HG03520 (cell line): ENCODE measurements around the gene GPR42.
"Not testable (repeated sequence)": the region's sequence is repeated elsewhere in the genome, so short reads cannot be mapped to it uniquely, and the experiment has no call there.

ENCODE experiments used
- ATAC-seq: cut with Tn5 transposase; IDR thresholded peaks from one replicate; pipeline ENCODE4 v1.9.1; 2021; ENCODE audit warnings: mild to moderate bottlenecking, moderate library complexity; ENCODE audit not compliant: unreplicated experiment

GPR42 gene

GRCh38 chr19:35362261-35363000 lies 8.4 kb upstream of the GPR42 start:
- ATAC-seq: no peak

GRCh38 chr19:35363001-35363590 lies 7.8 kb upstream of the GPR42 start:
- ATAC-seq: no peak

- no peak for ATAC-seq
Measured at GRCh38 chr19:35363711-35364425, 7.0 kb upstream of the GPR42 start.

GRCh38 chr19:35365303-35365702 lies 5.6 kb upstream of the GPR42 start:
- no peak for ATAC-seq

GRCh38 chr19:35368378-35368777 lies 2.5 kb upstream of the GPR42 start:
- ATAC-seq: no peak

GRCh38 chr19:35369522-35369921 lies 1.3 kb upstream of the GPR42 start:
- ATAC-seq: no peak

- no peak for ATAC-seq
Measured at GRCh38 chr19:35373492-35373891, 2.6 kb downstream of the GPR42 start.

- not testable (repeated sequence) for ATAC-seq
Measured at GRCh38 chr19:35374031-35374430, 3.2 kb downstream of the GPR42 start.

GRCh38 chr19:35375505-35376307 lies 4.8 kb downstream of the GPR42 start:
- no peak for ATAC-seq

GRCh38 chr19:35377656-35378055 lies 6.8 kb downstream of the GPR42 start:
- no peak for ATAC-seq

- ATAC-seq: no peak
Measured at GRCh38 chr19:35378356-35378755, 7.5 kb downstream of the GPR42 start.

- not testable (repeated sequence) for ATAC-seq
Measured at GRCh38 chr19:35379545-35379944, 8.7 kb downstream of the GPR42 start.

GRCh38 chr19:35379992-35380391 lies 9.1 kb downstream of the GPR42 start:
- ATAC-seq: no peak

GRCh38 chr19:35380450-35381124 lies 9.7 kb downstream of the GPR42 start:
- no peak for ATAC-seq

- ATAC-seq: no peak
Measured at GRCh38 chr19:35381318-35381717, 10.4 kb downstream of the GPR42 start.

- ATAC-seq: no peak
Measured at GRCh38 chr19:35381926-35382325, 11.1 kb downstream of the GPR42 start.

- no peak for ATAC-seq
Measured at GRCh38 chr19:35383536-35383935, 12.7 kb downstream of the GPR42 start.

- no peak for ATAC-seq
Measured at GRCh38 chr19:35388277-35389054, 17.6 kb downstream of the GPR42 start.

GRCh38 chr19:35389192-35389861 lies 18.5 kb downstream of the GPR42 start:
- ATAC-seq: no peak
